H1 (cell line): Measurements from ENCODE around the gene LRBA. TPM values are rescaled to one million over a fixed set of nuclear protein-coding genes. Genes with fewer than 3 reads are reported as not detected.

Experiments
- BACH1 ChIP-seq: IDR thresholded peaks from 2 replicates; pipeline ENCODE4 v1.6.1; 2012; ENCODE audit warnings: low read length, improper control_type of control experiment
- KDM1A ChIP-seq: fragments of 200-600, 300-600 bp; sonication (generic); IDR thresholded peaks from 2 replicates; pipeline ENCODE4 v1.7.1; 2016; ENCODE audit warnings: mild to moderate bottlenecking, low read length, borderline replicate concordance
- NRF1 ChIP-seq: IDR thresholded peaks from 2 replicates; pipeline ENCODE4 v1.6.1; 2011; ENCODE audit warnings: mild to moderate bottlenecking, low read depth, low read length, improper control_type of control experiment
- polyA plus RNA-seq, 7 experiments: library from polyadenylated mRNA; depleted of rRNA in 3 of 7; stranded (reverse) in 5 of 7; unstranded in 2 of 7; fragments of >200 nt in 5 of 7; fragments of 200-250 nt in 2 of 7; gene quantifications; 1 replicate in 5 of 7; 2 replicates in 1 of 7; 4 replicates in 1 of 7; pipeline versions ENCODE4 v1.2.1 to v1.2.3, GENCODE V29; 2011 to 2013; ENCODE audit warnings: missing spikeins in 2 of 7, mixed read lengths in 2 of 7
- total RNA-seq: library from RNA; stranded (reverse); fragmentation: NEBNext Ultra II Directional; extraction: Animal tissue kit (Norgen Biotek cat#: 25700); gene quantifications from 2 replicates; pipeline ENCODE4 v1.2.1, GENCODE V29; 2021
- TF ChIP-seq, protein P1 (sequence below): IDR thresholded peaks from 2 replicates; pipeline ENCODE4 v1.6.1; 2012; ENCODE audit warnings: inconsistent platforms

Gene LRBA
- total and polyA plus RNA-seq, 2 of the 8 experiments (the other 6 are each of a cell fraction or from before 2014, with no cell fraction given) = 54.6 to 83.2 TPM

DNA sequence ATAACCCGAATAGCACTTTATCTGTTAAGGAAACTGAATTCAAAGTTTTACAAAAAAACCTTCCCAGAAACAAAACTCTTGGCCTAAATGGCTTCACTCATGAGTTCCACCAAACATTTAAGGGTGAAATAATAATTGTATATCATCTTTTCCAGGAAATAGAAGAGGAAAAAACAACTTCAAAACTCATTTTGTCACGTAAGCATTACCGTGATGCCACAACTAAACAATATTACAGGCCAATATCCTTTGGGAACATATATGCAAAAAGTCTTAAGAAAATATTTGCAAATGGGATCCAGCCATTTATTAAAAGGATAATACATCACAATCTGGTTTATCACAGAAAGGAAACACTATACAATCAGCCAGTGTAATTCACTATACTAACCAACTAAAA is 563.2 kb downstream of the LRBA start (continued):
- no peak for TF ChIP-seq KDM1A
- no peak for TF ChIP-seq NRF1
- no peak for TF ChIP-seq BACH1
- TF ChIP-seq, protein P1, sequence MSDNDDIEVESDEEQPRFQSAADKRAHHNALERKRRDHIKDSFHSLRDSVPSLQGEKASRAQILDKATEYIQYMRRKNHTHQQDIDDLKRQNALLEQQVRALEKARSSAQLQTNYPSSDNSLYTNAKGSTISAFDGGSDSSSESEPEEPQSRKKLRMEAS = no peak
- TF ChIP-seq, all 59 proteins: peak for 0
